Right forelimb (tissue), 1 donor: ENCODE results near the gene RRM1.
"Not testable (repeated sequence)": the region's sequence is repeated elsewhere in the genome, so short reads cannot be mapped to it uniquely, and the experiment has no call there.

Experiments
- DNase-seq: peaks from one replicate; pipeline ENCODE4 v3.0.0-alpha.2; 2018

Gene RRM1

GRCh38 chr11:4094348-4095291, at the start of gene RRM1:
TSS of gene RRM1 (plus strand) at chr11:4094799. CDS start at chr11:4095013, 214 bp downstream.
- peak; percentile 99 for DNase-seq

GRCh38 chr11:4044976-4045646, 49.5 kb upstream of the RRM1 start:
- DNase-seq: no peak

- no peak for DNase-seq
Measured at GRCh38 chr11:4048340-4048739, 46.3 kb upstream of the RRM1 start.

GRCh38 chr11:4049006-4049405, 45.6 kb upstream of the RRM1 start:
- DNase-seq: no peak

- DNase-seq: no peak
Measured at GRCh38 chr11:4050138-4050537, 44.5 kb upstream of the RRM1 start.

- not testable (repeated sequence) for DNase-seq
Measured at GRCh38 chr11:4053200-4053599, 41.4 kb upstream of the RRM1 start.

GRCh38 chr11:4054643-4055042, 40.0 kb upstream of the RRM1 start:
- DNase-seq: no peak

GRCh38 chr11:4059424-4059823, 35.2 kb upstream of the RRM1 start:
- DNase-seq: no peak

GRCh38 chr11:4060182-4060923, 34.2 kb upstream of the RRM1 start:
- DNase-seq: no peak

GRCh38 chr11:4061700-4062099, 32.9 kb upstream of the RRM1 start:
- DNase-seq: no peak

GRCh38 chr11:4063348-4063747, 31.3 kb upstream of the RRM1 start:
- DNase-seq: no peak

- DNase-seq: no peak
Measured at GRCh38 chr11:4064278-4064955, 30.2 kb upstream of the RRM1 start.

- no peak for DNase-seq
Measured at GRCh38 chr11:4065086-4065485, 29.5 kb upstream of the RRM1 start.

- no peak for DNase-seq
Measured at GRCh38 chr11:4065601-4066377, 28.8 kb upstream of the RRM1 start.

GRCh38 chr11:4066910-4067309, 27.7 kb upstream of the RRM1 start:
- no peak for DNase-seq

- no peak for DNase-seq
Measured at GRCh38 chr11:4068962-4069361, 25.6 kb upstream of the RRM1 start.

GRCh38 chr11:4071325-4071724, 23.3 kb upstream of the RRM1 start:
- no peak for DNase-seq

- DNase-seq: no peak
Measured at GRCh38 chr11:4071914-4072313, 22.7 kb upstream of the RRM1 start.

GRCh38 chr11:4072668-4073285, 21.8 kb upstream of the RRM1 start:
- DNase-seq: no peak

- no peak for DNase-seq
Measured at GRCh38 chr11:4074266-4074665, 20.3 kb upstream of the RRM1 start.

- DNase-seq: no peak
Measured at GRCh38 chr11:4076774-4077173, 17.8 kb upstream of the RRM1 start.

- DNase-seq: no peak
Measured at GRCh38 chr11:4083198-4083597, 11.4 kb upstream of the RRM1 start.
